ENCODE results near the gene NDFIP1.
A peak's percentile ranks its signal among the peaks of the same experiment; 100 is the strongest.
"Not testable (repeated sequence)": the region's sequence is repeated elsewhere in the genome, so short reads cannot be mapped to it uniquely, and the experiment has no call there.

Gene NDFIP1

DNA sequence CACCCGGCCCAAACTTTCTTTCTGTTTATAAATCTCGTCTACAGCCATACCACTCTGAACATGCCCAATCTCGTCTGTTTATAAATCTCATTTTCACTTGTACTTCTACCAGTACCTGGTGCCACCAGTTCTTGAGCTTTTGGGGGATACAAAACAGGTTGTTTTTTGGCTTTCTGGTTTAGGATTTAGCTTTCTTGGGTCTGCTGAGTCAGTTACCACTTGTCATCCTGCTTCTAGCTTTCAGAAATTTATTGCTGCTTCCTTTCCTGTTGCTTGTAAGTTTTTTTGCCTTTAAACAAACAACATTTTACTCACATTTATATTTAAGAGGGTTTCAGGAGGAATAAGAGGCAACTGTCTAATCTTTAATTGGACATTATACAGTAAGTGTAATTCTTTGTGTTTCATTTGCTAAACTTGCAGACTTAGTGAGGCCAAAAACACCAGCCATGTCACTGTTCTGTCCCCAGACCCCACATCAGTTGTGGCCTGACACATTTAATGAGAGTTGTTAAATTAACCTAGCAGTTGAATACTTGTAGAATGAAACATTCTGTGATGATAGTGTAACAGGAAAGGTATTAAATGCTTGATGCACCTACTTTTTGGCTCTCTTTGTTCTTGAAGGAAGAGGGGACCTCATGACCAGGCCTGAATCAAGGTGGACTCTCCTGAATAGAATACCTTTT, 11.8 kb downstream of the NDFIP1 start:
- DNase-seq, result no peak

DNA sequence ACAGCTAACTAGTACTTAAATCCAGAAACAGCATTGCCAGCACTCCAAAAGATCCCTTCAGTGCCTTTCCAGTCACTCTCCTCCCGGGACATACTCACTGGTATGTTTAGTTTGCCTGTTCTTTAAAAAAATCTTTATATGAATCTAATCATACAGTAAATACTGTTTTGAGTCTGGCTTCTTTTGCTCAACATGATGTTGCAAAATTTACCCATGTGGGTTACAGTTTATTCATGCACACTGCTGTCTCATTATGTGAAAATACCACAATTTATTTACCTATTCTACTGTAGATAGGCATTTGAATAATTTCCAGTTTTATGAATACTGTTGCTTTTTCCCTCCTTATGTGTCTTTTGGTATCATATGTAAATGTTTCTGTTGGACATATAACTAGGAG, 13.5 kb downstream of the NDFIP1 start:
- no peak for DNase-seq

DNA sequence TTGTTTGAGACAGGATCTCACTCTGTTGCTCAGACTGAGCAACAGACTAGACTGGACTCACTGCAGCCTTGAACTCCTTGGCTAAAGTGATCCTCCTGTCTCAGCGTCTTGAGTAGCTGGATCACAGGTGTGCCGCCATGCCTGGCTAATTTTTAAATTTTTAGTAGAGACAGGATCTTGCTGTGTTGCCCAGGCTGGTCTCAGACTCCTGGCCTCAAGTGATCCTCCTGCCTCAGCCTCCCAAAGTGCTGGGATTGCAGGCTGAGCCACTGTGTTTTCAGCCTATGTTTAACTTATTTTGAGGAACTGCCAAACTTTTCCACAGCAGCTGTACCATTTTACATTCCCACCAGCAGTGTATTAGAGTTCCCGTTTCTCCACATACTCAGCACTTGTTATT, 16.8 kb downstream of the NDFIP1 start:
- no peak for DNase-seq

DNA sequence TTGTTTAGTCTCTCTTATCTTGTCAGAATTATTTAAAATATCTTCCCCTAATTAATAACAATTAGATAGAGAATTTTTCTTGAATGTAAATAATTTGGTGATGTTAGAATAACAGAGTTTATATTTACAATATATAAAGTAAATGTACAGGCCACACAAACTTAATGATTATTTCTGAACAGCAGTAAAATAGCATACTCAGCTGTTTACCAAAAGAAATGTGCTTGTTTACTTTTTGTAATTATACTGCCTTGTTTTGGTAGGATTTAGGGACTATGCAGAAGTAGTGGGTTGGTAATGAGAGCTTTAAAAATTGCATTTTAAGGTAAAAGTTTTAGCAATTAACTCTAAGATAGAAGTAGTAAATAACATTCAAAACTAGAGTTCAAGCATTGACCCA, 17.4 kb downstream of the NDFIP1 start:
- no peak for DNase-seq

DNA sequence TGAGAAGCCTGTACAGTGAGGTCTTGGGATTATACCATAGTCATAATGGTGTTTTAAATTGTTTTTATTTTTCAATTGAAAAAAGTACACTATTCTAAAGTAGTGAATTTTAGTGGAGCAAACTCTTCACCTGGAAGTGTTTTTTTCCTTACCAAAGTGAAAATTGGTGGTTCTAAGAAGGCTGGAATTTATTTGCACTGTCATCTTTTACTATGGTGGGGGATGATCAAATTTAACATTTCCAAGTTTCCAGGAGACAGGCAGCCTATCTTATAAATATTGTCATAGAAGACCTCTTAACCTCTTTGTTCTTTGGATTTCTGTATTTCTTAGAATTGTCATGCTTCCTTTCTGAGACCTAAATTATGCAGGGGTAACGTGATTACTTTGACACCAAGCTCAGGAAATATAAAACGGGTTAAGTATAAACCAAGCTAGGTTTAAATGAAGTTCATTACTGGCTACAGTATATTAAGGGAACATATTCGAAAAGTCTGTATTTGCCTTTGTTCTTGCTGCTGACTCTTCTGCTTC, 20.2 kb downstream of the NDFIP1 start:
- no peak for DNase-seq

DNA sequence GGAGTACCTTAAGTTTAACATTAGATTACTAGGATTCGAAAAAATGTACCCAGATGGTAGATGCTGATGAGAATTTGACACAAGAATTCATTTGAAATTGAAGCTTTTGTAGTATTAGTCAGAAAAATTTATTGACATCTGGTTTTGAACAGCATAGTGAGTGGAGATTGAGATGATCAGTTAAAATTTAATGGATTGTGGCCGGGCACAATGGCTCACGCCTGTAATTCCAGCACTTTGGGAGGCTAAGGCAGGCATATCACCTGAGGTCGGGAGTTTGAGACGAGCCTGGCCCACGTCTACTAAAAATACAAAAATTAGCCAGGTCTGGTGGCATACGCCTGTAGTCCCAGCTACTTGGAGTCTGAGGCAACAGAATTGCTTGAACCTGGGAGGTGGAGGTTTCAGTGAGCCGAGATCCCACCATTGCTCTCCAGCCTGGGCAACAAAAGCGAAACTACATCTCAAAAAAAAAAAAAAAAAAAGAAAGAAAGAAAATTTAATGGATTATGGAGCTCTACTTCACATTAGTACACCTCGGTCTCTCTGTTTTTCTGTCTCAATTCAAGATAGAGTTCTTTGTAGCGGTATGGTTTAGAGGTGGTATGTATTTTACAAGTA, 21.0 kb downstream of the NDFIP1 start:
- DNase-seq, result no peak

DNA sequence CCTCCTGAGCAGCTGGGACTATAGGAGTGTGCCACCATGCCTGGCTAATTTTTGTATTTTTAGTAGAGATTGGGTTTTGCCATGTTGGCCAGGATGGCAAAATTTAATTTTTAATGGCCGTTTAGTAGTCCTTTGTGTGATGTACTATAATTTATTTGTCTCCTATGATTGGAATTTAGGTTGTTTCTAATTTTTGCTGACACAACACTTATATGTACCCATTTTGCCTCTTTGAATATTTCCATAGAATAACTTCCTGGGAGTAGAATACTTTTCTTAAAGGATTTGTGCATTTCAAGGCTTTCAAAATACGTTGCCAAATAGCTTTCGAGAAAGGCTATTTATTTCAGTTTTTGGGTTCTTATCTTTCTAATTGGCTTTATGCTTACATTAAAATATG, 22.8 kb downstream of the NDFIP1 start:
- DNase-seq, result no peak

DNA sequence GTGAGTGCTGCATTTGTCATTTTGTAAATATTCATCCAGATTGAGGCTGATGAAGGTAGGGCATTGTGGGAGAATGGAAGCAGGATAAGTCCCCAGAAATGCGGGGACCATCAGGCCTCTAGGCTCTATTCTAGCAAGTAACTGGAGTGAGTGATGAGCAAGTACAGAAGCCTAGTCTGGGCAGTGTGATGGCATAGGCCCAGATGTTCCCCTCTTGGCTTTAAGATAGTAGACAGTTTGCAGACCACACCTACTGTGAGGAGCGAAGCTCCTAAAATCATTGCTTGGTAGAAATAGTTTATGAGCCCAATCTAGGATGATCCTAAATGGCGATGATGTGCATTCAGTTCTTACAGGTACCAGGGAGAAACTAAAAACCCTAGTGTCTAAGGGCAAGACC, 24.3 kb downstream of the NDFIP1 start:
- no peak for DNase-seq

DNA sequence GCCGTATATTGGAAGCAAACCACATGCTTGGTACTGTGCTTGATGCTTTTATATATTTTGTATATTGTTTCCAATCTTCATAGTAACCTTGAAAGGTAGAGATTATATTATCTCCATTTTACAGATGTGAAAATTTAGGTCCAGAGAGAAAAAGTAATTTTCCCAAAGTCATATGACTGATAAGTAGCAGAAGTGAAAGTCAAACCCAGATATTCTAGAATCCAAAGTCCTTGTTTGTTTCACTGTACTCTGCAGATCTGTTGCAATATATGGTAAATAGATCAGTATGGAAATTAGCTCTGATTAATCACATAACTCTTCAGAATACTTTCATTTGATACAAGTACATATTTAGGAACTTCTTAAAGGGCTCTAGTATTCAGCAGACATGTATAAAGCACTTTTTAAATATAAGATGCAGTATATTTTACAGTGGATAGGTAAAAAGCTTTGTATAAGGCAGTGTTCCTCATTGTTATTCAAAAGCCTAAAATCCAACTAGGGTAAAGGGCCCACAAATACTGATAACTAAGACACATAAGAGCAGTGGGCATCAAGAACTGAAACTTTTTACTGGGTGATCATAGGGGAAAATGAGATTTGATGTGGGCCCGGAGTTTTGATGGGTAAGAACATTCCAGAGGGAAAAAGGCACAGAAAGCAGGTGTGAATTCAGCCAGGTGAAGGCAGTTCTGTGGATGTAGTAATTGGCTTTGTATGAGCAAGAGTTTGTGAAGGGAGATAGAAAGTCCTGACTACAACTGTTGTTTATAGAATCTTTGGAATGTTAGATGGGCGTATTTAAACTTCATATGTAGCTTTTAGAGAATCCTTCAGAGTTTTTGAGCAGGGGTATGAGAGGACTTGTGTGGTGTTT, 25.0 kb downstream of the NDFIP1 start:
- DNase-seq, result no peak

DNA sequence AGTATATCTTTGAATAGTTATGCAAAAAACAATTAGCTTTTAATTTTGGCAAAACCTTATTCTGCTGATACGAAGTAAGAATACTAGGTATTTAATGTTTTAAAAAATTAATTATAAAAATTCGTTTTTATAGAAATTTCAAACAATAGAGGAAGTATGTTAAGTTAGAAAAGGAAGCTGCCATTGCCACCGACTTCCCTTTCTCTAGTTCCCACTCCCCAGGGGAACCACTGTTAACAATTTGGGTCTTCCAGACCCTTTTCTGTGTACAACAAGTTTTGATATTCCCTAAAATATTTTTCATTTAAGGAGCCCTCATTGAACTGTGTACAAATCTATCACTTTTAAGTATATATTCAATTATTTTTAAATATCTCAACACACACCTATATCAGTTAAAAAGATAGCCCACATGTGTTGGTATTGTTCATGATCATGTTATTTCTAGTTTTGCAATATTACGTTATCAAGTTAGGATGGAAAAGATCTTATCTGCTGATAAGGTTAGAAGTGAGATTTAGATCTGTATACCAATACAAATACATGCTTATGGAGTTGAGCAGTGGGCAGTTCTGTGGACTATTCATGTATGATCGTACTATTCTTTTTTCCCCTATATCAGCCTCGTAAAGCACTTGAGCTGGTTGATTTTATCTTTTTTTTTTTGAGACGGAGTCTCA, 25.9 kb downstream of the NDFIP1 start:
- DNase-seq, result no peak

DNA sequence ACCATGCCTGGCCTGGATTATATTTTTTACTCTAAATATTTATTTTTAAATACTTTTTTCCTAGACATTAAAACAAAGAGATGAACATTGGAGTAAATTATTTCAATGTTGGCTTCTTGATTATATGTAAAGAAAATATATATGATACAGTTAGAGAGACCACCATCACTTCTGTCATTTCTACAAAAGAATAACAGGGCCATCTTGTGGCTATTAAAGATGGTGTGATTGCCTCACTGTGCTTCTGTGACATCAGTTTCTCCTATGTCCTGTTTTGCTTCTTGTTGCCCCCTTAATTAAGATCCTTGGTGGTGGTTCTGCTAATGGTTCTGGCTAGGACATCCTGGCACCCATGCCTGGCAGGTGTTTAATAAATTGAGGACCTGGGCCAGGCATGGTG, 32.9 kb downstream of the NDFIP1 start:
- no peak for DNase-seq

DNA sequence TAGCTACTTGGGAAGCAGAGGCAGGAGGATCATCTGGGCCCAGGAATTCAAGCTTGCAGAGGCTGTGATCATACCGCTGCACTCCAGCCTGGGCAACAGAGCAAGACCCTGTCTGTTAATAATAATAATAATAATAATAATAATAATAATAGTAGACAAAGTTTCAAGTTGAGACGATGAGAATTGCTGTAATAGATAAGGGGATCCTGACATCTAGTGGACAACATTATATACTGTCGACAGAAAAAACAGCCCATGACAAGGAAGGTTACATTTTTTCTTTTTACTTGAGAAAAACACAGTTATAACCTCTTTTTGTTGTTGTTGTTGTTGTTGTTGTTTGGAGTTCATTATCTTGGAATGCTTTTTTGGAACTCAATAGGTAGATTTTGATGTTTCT, 35.3 kb downstream of the NDFIP1 start:
- no peak for DNase-seq

DNA sequence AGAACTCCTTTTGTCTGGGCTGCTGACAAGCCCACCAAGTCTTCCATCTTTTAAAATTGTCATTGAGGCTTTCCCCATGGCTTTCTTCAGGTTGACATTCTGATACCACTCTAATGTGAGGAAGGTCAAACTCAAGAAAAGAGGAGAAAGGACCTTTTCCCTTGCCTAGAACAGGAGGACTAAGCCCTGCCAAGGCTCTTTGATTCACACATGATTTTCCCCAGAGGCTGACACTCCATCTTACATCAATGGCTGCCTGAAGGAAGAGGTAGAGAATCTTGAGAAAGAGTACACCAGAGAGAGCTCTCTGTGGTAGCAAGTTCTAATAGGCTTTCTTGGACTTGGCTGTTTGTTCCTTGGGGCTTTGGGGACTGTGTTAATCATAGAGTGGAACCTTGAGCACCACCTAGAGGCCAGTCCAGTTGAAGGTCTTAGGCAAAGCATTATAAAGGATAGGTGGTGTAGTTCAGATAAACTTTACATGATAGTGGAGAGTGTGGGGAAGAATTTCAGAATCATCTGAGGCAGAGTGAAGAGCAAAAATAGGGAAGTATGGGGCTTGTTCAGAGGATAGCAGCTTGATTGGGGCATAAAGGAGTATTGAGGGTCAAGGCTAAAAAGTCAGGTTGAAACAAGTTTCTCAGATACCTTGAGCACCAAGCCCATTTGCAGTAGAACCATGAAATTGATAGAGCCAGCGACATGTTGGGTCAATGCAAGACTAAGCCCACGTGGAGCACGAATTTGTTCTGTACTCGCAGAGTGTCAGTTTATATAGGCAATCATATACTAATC, 36.7 kb downstream of the NDFIP1 start:
- peak; percentile 4 to 25 (median 20) for DNase-seq

DNA sequence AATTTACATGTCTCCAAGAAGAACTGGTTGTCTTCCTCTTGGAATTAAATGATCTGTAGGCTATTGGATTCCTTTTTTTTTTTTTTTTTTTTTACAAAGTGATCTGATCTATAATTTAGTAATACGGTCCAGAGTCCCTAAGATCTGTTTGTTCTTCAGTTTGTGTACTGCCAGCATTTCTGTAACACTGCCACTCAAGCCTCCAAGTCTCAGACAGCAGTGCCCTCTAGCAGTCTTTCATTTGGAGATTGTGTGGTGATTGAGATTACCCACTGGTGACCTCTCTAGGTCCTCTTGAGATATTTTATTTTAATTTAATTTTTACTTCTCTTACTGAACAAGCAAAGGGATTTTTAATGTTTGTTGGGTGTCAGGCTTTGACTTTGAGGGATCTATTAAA, 40.8 kb downstream of the NDFIP1 start:
- no peak for DNase-seq

DNA sequence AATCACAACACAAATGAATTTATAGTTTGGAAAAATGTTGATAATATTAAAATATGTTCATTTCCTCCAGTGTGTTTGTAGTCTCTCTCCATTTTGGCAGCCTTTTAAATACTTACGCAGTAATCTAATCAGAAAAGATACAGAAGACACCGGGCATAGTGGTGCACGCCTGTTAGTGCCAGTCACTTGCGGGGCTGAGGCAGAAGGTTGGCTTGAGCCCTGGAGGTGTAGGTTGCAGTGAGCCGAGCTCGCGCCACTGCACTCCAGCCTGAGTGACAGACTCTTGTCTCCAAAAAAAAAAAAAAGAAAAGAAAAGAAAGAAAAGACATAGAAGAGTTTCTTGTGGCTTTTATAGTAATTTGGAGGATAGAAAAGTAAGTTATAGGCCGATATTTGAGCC, 41.9 kb downstream of the NDFIP1 start:
- DNase-seq, result no peak

DNA sequence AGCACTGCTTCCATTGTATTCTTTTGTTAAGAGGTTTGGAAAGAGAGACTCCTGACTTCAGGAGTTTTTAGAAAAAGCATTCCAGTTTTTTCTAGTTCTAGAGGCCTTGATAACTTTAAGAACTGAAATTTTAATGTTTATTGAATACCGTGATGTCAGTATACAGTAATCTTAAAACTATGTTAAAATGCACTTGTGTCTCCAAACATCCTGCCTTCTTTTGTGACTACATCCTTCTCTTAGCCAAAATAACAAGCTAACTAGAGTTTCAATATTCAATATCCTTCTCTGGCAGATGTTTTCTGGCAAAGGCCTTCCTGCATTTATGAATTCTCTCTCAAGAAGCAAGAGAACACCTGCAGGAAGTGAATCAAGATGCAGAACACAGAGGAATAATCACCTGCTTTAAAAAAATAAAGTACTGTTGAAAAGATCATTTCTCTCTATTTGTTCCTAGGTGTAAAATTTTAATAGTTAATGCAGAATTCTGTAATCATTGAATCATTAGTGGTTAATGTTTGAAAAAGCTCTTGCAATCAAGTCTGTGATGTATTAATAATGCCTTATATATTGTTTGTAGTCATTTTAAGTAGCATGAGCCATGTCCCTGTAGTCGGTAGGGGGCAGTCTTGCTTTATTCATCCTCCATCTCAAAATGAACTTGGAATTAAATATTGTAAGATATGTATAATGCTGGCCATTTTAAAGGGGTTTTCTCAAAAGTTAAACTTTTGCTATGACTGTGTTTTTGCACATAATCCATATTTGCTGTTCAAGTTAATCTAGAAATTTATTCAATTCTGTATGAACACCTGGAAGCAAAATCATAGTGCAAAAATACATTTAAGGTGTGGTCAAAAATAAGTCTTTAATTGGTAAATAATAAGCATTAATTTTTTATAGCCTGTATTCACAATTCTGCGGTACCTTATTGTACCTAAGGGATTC, 43.1 kb downstream of the NDFIP1 start:
- DNase-seq, result peak; percentile 3 to 45 (median 28)

DNA sequence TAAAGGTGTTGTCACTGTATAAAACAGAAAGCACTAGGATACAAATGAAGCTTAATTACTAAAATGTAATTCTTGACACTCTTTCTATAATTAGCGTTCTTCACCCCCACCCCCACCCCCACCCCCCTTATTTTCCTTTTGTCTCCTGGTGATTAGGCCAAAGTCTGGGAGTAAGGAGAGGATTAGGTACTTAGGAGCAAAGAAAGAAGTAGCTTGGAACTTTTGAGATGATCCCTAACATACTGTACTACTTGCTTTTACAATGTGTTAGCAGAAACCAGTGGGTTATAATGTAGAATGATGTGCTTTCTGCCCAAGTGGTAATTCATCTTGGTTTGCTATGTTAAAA, 43.8 kb downstream of the NDFIP1 start:
- no peak for DNase-seq

DNA sequence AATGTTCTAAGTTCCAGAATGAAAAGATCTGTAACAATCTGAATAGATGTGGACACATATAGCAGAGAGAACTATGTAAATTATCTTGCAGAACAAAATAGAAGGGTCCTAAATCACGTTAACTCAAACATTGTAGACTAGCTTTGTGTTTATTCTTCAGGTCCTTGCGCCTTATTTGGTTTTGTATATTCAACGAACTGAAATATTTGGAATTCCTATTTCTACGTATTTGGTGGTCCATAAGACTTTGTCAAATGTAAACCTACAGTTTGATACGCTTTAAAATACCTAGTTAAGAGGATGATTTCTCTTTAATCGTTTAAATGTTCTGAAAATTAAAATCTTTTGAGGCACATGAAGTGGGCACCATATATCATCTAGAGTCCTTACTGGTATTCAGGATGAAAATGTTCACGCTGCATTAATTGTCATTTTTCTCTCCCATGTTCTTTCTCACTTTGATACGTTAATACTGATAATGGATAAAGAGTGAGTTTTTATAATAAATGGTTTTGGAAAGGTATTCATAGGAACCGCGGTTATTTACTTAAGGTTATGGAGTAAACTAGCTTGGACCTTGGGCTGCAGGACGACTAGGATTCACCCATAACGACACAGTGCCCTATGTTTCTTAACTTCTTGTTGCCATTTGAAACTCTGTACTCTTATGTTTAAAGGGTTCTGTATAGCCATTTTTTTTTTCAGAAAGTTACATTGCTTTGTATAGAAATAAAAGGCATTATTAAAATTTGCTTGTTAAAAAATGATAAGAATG, 45.3 kb downstream of the NDFIP1 start:
- DNase-seq, result no peak

DNA sequence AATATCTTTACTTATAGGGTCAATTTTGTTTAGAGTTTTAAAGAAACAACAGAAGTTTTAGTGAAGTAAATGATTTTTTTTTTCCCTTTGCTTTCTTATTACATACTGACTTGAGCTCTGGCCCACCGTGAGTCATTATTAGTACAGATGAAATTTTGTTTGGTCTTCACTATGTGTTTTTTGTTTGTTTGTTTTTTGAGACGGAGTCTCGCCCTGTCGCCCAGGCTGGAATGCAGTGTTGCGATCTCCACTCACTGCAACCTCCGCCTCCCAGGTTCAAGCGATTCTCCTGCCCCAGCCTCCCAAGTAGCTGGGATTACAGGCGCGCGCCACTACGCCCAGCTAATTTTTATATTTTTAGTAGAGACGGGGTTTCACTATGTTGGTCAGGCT, 45.9 kb downstream of the NDFIP1 start:
- DNase-seq, result not testable (repeated sequence)

DNA sequence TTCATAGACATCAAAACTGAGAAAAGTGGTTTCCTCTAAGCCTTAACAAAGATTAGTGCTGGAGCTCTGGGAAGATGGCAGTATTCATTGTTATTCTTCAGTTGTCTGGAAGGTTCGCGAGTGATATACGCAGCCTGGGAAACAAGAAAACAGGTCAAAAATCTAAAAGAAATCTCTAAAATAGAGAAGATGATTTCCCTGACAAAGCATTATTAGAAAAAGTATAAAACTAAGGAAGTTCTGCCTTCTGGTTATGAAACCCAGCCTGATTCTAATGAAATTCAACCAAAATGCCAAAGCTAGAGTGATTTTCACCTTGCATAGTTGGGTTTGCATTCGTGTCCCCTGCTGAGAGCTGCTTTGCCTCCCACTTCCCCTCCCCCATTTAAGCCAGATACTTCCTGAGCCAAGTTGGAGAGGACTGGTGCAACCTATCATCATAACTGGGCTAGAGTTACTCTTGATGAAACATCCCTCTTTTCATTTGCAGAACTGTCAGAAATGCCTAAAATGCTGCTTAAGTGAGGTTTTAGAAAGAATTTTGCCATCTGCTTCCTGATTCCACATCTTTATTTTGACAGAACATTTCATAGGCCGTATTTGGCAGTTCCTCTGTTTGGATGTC, 48.4 kb downstream of the NDFIP1 start:
- no peak for DNase-seq
